HepG2 (cell line): ENCODE data around the gene ARF6. TPM values are rescaled to one million over a fixed set of nuclear protein-coding genes. Genes with fewer than 3 reads are reported as not detected.

ENCODE experiments used
- FOXO1 ChIP-seq: sonication (generic); formaldehyde crosslinking; IDR thresholded peaks from 2 replicates; pipeline ENCODE4 v1.4.0; 2020; ENCODE audit warnings: missing genetic modification reagents
- MAFG ChIP-seq: sonication (generic); formaldehyde crosslinking; IDR thresholded peaks from 2 replicates; pipeline ENCODE4 v1.5.1; 2020; ENCODE audit warnings: mild to moderate bottlenecking, missing genetic modification reagents
- NFATC3 ChIP-seq: sonication (generic); formaldehyde crosslinking; IDR thresholded peaks from 2 replicates; pipeline ENCODE4 v1.5.1; 2020; ENCODE audit warnings: mild to moderate bottlenecking, missing genetic modification reagents
- RBM39 ChIP-seq: fragments of 200-400 bp; formaldehyde crosslinking; IDR thresholded peaks from one replicate; pipeline ENCODE4 v1.6.1; 2018; ENCODE audit warnings: antibody characterized with exemption, mild to moderate bottlenecking, low read depth, low read length; ENCODE audit not compliant: poor library complexity, severe bottlenecking
- TAF15 ChIP-seq: fragments of 200-400 bp; formaldehyde crosslinking; IDR thresholded peaks from one replicate; pipeline ENCODE4 v1.6.1; 2018; ENCODE audit warnings: mild to moderate bottlenecking, low read depth, low read length; ENCODE audit not compliant: poor library complexity, severe bottlenecking
- TCF12 ChIP-seq, 2 experiments: fragments of 450-650 bp in 1 of 2; sonication (generic) in 1 of 2; formaldehyde crosslinking in 1 of 2; IDR thresholded peaks; 2 replicates each; pipeline versions ENCODE4 v1.6.1 to v1.8.0; 2017 to 2022; ENCODE audit warnings: antibody characterized with exemption in 1 of 2, mild to moderate bottlenecking in 1 of 2, missing genetic modification reagents in 1 of 2, moderate library complexity in 1 of 2
- ZKSCAN1 ChIP-seq: fragments of 150-350 bp; IDR thresholded peaks from 2 replicates; pipeline ENCODE4 v1.6.1; 2014; ENCODE audit warnings: low read length
- ZNF101 ChIP-seq: sonication (generic); formaldehyde crosslinking; IDR thresholded peaks from 2 replicates; pipeline ENCODE4 v1.4.0; 2020; ENCODE audit warnings: mild to moderate bottlenecking, low read depth, missing genetic modification reagents, borderline replicate concordance
- ZNF33B ChIP-seq: sonication (generic); formaldehyde crosslinking; IDR thresholded peaks from 2 replicates; pipeline ENCODE4 v1.5.1; 2020; ENCODE audit warnings: mild to moderate bottlenecking, missing genetic modification reagents
- ZNF737 ChIP-seq: sonication (generic); formaldehyde crosslinking; IDR thresholded peaks from 2 replicates; pipeline ENCODE4 v1.5.0; 2020; ENCODE audit warnings: missing genetic modification reagents, mild to moderate bottlenecking, borderline replicate concordance
- ZNF768 ChIP-seq: sonication (generic); formaldehyde crosslinking; IDR thresholded peaks from 2 replicates; pipeline ENCODE4 v1.4.0; 2020; ENCODE audit warnings: missing genetic modification reagents
- ZNF777 ChIP-seq: sonication (generic); formaldehyde crosslinking; IDR thresholded peaks from 2 replicates; pipeline ENCODE4 v1.4.0; 2020; ENCODE audit warnings: missing genetic modification reagents
- polyA plus RNA-seq, 8 experiments: library from polyadenylated mRNA; depleted of rRNA in 3 of 8; stranded (reverse) in 7 of 8; unstranded in 1 of 8; fragments of >200 nt; fragmentation: Illumina TruSeq in 4 of 8; extraction: Trizol in 4 of 8; gene quantifications; 2 replicates each; pipeline versions ENCODE4 v1.2.1 to v1.2.3, GENCODE V29; 2011 to 2016; ENCODE audit warnings: low read depth in 4 of 8, missing spikeins in 1 of 8, mixed read lengths in 1 of 8; ENCODE audit not compliant: insufficient read depth in 1 of 8
- total RNA-seq, 5 experiments: library from RNA; depleted of rRNA; stranded (reverse); fragments of >200 nt; fragmentation: Illumina TruSeq; extraction: Trizol; gene quantifications; 2 replicates each; pipeline ENCODE4 v1.2.3, GENCODE V29; 2016; ENCODE audit warnings: low read depth in 1 of 5
- TF ChIP-seq, protein P1 (sequence below): sonication (generic); formaldehyde crosslinking; IDR thresholded peaks from 2 replicates; pipeline ENCODE4 v1.5.1; 2020; ENCODE audit warnings: missing genetic modification reagents, mild to moderate bottlenecking, borderline replicate concordance
- TF ChIP-seq, protein P2 (sequence below): sonication (generic); formaldehyde crosslinking; IDR thresholded peaks from 2 replicates; pipeline ENCODE4 v1.4.0; 2020; ENCODE audit warnings: missing genetic modification reagents, borderline replicate concordance
- TF ChIP-seq, protein P3 (sequence below): sonication (generic); formaldehyde crosslinking; IDR thresholded peaks from 2 replicates; pipeline ENCODE4 v1.4.0; 2020; ENCODE audit warnings: missing genetic modification reagents
- TF ChIP-seq, protein P4 (sequence below): sonication (generic); formaldehyde crosslinking; conservative IDR thresholded peaks from 2 replicates; pipeline ENCODE4 v1.5.0; 2020; ENCODE audit warnings: missing genetic modification reagents
- TF ChIP-seq, protein P5 (sequence below): IDR thresholded peaks from 2 replicates; pipeline ENCODE4 v1.6.1; 2016; ENCODE audit warnings: low read depth, missing genetic modification reagents, missing compliant biosample characterization

The ARF6 gene
- total and polyA plus RNA-seq, 2 of the 13 experiments (the other 11 are each of a cell fraction or from before 2014, with no cell fraction given): 12.7 to 31.9 TPM

DNA sequence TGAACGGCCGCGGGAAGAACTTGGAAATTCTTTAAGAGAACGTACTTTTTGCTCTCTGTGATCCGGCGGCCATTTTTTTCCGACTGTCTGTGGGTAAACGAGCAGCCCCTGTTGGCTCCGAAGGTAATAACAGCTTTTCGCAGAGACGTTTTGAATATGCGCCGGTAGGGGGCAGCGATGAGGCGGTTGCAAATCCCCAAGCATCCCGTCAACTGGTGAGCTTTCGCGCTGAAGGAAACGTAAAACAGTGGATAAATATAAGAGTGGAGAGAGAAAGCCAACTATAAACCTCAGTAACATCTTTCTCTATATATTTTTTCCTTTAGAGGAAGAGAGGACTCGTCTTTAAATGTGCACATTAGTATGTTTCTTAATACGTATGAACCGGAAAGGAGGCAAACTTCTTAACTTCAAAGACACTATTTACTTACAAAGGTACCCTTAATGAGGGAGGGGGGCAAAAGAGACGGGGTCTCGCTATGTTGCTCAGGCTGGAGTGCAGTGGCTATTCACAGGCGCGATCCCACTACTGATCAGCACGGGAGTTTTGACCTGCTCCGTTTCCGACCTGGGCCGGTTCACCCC, 30.7 kb upstream of the ARF6 start (continued):
- TF ChIP-seq, protein P1, sequence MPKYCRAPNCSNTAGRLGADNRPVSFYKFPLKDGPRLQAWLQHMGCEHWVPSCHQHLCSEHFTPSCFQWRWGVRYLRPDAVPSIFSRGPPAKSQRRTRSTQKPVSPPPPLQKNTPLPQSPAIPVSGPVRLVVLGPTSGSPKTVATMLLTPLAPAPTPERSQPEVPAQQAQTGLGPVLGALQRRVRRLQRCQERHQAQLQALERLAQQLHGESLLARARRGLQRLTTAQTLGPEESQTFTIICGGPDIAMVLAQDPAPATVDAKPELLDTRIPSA (CRISPR knock-in tag): no peak
- TF ChIP-seq ZNF777 (peak; percentile 8; the same call in 1 of the 2 replicates), ZKSCAN1 (no peak), ZNF101 (CRISPR knock-in tag) (no peak), TCF12 (IDR thresholded peaks at IDR 0.05) (no peak), TCF12 (CRISPR knock-in tag; IDR thresholded peaks at IDR 0.05) (no peak), ZNF768 (CRISPR knock-in tag) (no peak), RBM39 (peak; percentile 31), ZNF33B (CRISPR knock-in tag) (no peak), FOXO1 (CRISPR knock-in tag) (peak; percentile 11; the same call in 1 of the 2 replicates), MAFG (CRISPR knock-in tag) (no peak), ZNF737 (CRISPR knock-in tag) (no peak), NFATC3 (CRISPR knock-in tag) (no peak), TAF15 (no peak)
- TF ChIP-seq, protein P2, sequence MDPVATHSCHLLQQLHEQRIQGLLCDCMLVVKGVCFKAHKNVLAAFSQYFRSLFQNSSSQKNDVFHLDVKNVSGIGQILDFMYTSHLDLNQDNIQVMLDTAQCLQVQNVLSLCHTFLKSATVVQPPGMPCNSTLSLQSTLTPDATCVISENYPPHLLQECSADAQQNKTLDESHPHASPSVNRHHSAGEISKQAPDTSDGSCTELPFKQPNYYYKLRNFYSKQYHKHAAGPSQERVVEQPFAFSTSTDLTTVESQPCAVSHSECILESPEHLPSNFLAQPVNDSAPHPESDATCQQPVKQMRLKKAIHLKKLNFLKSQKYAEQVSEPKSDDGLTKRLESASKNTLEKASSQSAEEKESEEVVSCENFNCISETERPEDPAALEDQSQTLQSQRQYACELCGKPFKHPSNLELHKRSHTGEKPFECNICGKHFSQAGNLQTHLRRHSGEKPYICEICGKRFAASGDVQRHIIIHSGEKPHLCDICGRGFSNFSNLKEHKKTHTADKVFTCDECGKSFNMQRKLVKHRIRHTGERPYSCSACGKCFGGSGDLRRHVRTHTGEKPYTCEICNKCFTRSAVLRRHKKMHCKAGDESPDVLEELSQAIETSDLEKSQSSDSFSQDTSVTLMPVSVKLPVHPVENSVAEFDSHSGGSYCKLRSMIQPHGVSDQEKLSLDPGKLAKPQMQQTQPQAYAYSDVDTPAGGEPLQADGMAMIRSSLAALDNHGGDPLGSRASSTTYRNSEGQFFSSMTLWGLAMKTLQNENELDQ (CRISPR knock-in tag): no peak
- TF ChIP-seq, protein P3, sequence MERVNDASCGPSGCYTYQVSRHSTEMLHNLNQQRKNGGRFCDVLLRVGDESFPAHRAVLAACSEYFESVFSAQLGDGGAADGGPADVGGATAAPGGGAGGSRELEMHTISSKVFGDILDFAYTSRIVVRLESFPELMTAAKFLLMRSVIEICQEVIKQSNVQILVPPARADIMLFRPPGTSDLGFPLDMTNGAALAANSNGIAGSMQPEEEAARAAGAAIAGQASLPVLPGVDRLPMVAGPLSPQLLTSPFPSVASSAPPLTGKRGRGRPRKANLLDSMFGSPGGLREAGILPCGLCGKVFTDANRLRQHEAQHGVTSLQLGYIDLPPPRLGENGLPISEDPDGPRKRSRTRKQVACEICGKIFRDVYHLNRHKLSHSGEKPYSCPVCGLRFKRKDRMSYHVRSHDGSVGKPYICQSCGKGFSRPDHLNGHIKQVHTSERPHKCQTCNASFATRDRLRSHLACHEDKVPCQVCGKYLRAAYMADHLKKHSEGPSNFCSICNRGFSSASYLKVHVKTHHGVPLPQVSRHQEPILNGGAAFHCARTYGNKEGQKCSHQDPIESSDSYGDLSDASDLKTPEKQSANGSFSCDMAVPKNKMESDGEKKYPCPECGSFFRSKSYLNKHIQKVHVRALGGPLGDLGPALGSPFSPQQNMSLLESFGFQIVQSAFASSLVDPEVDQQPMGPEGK (CRISPR knock-in tag): no peak
- TF ChIP-seq, protein P4, sequence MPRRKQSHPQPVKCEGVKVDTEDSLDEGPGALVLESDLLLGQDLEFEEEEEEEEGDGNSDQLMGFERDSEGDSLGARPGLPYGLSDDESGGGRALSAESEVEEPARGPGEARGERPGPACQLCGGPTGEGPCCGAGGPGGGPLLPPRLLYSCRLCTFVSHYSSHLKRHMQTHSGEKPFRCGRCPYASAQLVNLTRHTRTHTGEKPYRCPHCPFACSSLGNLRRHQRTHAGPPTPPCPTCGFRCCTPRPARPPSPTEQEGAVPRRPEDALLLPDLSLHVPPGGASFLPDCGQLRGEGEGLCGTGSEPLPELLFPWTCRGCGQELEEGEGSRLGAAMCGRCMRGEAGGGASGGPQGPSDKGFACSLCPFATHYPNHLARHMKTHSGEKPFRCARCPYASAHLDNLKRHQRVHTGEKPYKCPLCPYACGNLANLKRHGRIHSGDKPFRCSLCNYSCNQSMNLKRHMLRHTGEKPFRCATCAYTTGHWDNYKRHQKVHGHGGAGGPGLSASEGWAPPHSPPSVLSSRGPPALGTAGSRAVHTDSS (CRISPR knock-in tag): no peak
- TF ChIP-seq, protein P5, sequence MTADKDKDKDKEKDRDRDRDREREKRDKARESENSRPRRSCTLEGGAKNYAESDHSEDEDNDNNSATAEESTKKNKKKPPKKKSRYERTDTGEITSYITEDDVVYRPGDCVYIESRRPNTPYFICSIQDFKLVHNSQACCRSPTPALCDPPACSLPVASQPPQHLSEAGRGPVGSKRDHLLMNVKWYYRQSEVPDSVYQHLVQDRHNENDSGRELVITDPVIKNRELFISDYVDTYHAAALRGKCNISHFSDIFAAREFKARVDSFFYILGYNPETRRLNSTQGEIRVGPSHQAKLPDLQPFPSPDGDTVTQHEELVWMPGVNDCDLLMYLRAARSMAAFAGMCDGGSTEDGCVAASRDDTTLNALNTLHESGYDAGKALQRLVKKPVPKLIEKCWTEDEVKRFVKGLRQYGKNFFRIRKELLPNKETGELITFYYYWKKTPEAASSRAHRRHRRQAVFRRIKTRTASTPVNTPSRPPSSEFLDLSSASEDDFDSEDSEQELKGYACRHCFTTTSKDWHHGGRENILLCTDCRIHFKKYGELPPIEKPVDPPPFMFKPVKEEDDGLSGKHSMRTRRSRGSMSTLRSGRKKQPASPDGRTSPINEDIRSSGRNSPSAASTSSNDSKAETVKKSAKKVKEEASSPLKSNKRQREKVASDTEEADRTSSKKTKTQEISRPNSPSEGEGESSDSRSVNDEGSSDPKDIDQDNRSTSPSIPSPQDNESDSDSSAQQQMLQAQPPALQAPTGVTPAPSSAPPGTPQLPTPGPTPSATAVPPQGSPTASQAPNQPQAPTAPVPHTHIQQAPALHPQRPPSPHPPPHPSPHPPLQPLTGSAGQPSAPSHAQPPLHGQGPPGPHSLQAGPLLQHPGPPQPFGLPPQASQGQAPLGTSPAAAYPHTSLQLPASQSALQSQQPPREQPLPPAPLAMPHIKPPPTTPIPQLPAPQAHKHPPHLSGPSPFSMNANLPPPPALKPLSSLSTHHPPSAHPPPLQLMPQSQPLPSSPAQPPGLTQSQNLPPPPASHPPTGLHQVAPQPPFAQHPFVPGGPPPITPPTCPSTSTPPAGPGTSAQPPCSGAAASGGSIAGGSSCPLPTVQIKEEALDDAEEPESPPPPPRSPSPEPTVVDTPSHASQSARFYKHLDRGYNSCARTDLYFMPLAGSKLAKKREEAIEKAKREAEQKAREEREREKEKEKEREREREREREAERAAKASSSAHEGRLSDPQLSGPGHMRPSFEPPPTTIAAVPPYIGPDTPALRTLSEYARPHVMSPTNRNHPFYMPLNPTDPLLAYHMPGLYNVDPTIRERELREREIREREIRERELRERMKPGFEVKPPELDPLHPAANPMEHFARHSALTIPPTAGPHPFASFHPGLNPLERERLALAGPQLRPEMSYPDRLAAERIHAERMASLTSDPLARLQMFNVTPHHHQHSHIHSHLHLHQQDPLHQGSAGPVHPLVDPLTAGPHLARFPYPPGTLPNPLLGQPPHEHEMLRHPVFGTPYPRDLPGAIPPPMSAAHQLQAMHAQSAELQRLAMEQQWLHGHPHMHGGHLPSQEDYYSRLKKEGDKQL (CRISPR knock-in tag): no peak
